ENCODE data around the gene XPO6.

Gene XPO6

DNA sequence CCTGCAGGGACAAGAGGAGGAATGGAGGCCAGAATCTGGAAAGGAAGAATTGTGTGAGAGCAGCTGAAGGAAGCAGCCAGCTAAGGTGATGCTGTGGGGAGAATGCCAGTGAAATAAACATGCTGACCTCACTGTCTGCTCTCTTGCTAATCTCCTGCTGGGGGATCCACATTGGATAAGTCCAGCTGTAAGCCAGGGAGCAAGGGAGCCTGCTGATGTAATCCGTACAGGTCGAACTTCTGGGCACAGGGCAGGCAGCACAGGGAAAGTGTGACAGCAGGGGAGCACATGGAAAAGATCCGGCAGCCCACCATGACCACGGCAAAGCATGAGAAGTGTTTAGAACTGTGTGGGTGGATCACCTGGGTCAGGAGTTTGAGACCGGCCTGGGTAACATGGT, 7.5 kb upstream of the XPO6 start:
- no peaks in the 10 kb centered on the region for H3K27me3 Mint-ChIP-seq
- H3K4me3 Mint-ChIP-seq, result no peak overlapping the region
- H3K4me1 Mint-ChIP-seq (ENCODE audit: low read depth), result no peaks in the 10 kb centered on the region
- no peak overlapping the region for H3K27ac Mint-ChIP-seq
- H3K36me3 Mint-ChIP-seq (ENCODE audit: low read depth), result no peaks in the 10 kb centered on the region
- H3K9me3 Mint-ChIP-seq, result no peaks in the 10 kb centered on the region

DNA sequence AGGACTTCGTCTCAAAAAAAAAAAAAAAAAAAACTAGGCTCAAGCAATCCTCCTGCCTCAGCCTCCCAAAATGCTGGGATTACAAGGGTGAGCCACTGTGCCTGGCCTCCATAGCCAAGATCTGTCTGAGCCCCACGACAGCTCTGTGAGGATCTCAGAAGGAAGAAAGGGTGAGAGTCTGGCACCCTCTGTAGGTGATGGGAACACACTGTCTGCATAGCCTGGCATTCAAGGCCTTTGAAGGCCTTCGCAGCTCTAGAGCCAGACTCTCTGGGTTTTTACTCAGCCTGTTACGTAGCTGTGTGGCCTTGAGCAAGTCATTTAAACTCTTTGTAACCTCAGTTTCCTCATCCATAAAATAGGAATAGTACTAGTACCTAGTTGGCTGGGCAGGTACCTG, 6.3 kb upstream of the XPO6 start:
- Mint-ChIP-seq H3K27me3 (no peaks in the 10 kb centered on the region), H3K9me3 (no peaks in the 10 kb centered on the region), H3K36me3 (ENCODE audit: low read depth) (no peaks in the 10 kb centered on the region), H3K4me1 (ENCODE audit: low read depth) (peaks cover 6% of the 10 kb centered on the region), H3K27ac (no peak overlapping the region), H3K4me3 (no peak overlapping the region)

DNA sequence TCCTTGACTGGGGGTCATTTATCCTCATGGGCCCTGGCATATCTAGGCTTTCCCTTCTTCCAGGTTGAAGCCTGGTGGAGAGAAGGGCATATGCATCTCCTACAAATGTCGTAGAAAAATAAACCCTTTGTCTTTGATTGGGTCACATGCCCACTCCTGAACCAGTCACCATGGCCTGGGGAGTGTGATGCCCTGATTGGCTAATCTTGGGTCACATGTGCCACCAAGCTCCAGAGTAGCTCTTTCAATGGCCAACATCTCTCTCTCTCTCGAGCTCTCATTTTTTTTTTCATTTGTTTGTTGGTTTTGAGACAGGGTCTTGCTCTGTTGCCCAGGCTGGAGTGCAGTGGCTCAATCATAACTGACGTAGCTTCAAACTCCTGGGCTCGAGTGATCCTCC, 5.6 kb upstream of the XPO6 start:
- Mint-ChIP-seq H3K4me1 (ENCODE audit: low read depth) (peaks cover 14% of the 10 kb centered on the region), H3K4me3 (no peak overlapping the region), H3K36me3 (ENCODE audit: low read depth) (no peaks in the 10 kb centered on the region), H3K27me3 (no peaks in the 10 kb centered on the region), H3K9me3 (no peaks in the 10 kb centered on the region), H3K27ac (no peak overlapping the region)

DNA sequence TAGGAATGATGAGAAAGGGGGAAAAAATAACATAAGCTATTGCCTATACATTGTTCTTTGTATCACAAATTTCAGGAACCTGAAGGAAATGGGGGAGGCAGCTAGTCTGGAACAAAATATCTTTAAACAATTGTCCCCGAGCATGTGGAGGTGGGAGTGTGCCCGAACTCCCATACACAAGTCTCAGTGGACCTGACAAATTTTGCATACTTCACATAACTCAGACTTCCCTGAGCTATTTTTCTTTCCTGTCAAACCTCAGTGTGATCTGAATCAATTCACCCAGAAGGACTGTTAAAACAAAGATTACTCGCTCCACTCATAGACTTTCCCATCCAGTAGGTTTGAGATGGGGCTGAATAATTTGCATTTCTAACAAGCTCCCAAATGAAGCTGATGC, 1.6 kb upstream of the XPO6 start:
- Mint-ChIP-seq H3K4me1 (ENCODE audit: low read depth) (peaks cover 38% of the 10 kb centered on the region), H3K4me3 (no peak overlapping the region), H3K36me3 (ENCODE audit: low read depth) (peaks cover 22% of the 10 kb centered on the region), H3K9me3 (peaks cover 4% of the 10 kb centered on the region), H3K27me3 (no peaks in the 10 kb centered on the region), H3K27ac (peak overlapping the region; percentile 1)

DNA sequence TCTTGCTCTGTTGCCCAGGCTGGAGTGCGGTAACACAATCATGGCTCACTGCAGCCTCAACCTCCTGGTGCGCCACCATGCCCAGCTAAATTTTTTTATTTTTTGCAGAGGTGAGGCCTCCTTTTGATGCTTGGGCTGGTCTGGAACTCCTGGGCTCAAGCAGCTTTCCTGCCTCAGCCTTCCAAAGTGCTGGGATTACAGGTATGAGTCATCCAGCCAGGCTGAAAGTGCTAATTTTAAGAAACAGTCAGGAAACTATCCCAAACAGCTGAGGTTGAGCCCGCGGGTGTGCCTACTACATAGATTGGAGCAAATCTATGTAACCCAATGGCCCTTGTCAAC, 738 bp upstream of the XPO6 start:
- peak overlapping the region; percentile 97 for H3K27ac Mint-ChIP-seq
- H3K9me3 Mint-ChIP-seq, result peaks cover 4% of the 10 kb centered on the region
- H3K4me1 Mint-ChIP-seq (ENCODE audit: low read depth), result peaks cover 47% of the 10 kb centered on the region

DNA sequence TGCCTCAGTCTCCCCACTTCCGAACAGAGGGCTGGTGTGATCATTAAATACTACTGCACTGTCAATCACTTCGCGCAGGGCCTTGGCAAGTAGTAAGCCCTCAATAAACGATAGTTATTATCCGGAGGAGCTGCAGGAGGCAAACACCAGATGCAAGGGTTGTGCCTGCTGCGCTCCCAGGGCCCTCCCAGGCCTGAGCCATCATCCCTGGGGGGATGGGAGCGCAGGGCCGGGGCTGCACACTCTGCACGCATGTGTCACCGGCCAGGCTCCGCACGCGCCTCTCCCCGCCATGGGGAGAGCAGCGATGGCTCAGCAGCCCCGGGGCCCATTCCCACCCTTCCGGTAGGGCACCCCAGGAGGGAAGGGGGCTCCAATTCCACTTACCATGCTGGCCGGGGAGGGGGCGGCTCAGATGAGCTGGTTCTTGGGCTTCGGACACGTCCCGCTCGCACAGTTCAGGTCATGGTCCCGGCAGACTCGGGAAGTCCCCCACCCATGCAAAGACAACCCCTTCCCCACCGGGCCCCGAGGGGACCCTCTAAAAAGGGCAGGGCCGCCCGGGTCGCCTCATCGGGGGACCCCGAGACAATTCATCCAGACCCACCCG, 681 bp downstream of the XPO6 start:
- peaks cover 4% of the 10 kb centered on the region for H3K9me3 Mint-ChIP-seq
- no peaks in the 10 kb centered on the region for H3K27me3 Mint-ChIP-seq
- peaks cover 42% of the 10 kb centered on the region for H3K36me3 Mint-ChIP-seq (ENCODE audit: low read depth)
- H3K4me1 Mint-ChIP-seq (ENCODE audit: low read depth), result peaks cover 58% of the 10 kb centered on the region
- H3K4me3 Mint-ChIP-seq, result peak overlapping the region; percentile 88
- peak overlapping the region; percentile 92 for H3K27ac Mint-ChIP-seq

More for the DNA sequence above, 738 bp upstream of the XPO6 start:
- no peaks in the 10 kb centered on the region for H3K27me3 Mint-ChIP-seq
- H3K4me3 Mint-ChIP-seq, result peak overlapping the region; percentile 85
- peaks cover 30% of the 10 kb centered on the region for H3K36me3 Mint-ChIP-seq (ENCODE audit: low read depth)

DNA sequence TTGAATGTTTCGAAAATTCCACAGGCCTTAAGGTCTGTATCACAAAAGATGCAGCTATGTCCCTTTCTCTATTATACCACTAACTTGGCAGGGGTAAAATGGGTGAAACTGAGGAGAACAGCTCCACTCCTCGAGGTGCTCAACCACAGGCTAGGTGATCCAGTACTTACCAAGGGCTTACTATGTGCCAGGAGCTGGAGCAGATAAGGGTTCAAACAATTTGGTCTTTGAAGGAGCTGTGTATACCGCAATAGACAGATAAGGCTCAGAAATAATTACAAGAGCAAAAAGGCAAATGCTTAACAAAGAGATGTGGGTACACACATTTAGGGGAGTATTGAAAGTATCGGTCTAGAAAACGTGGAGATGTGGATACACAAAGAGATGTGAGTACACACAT, 1.5 kb downstream of the XPO6 start:
- Mint-ChIP-seq H3K4me3 (peak overlapping the region; percentile 88), H3K27ac (peak overlapping the region; percentile 92), H3K36me3 (ENCODE audit: low read depth) (peaks cover 42% of the 10 kb centered on the region), H3K27me3 (no peaks in the 10 kb centered on the region), H3K4me1 (ENCODE audit: low read depth) (peaks cover 58% of the 10 kb centered on the region), H3K9me3 (peaks cover 4% of the 10 kb centered on the region)

DNA sequence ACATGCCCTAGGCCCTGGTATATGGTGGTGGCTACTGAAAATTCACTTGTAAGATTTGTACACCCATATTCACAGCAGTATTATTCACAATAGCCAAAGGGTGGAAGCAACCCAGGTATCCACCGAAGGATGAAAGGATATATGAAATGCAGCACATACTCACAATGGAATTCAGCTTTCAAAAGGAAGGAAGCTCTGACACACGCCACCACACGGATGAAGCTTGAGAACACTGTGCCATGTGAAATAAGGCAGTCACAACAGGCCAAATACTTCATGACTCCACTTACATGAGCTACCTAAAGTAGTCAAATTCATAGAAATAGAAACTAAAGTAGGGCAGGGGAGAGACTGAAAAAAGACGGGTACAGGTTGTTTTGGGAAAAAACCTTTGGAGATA, 2.9 kb downstream of the XPO6 start:
- Mint-ChIP-seq H3K36me3 (ENCODE audit: low read depth) (peaks cover 42% of the 10 kb centered on the region), H3K27ac (peak overlapping the region; percentile 45), H3K9me3 (peaks cover 4% of the 10 kb centered on the region), H3K4me1 (ENCODE audit: low read depth) (peaks cover 58% of the 10 kb centered on the region), H3K4me3 (peak overlapping the region; percentile 88), H3K27me3 (no peaks in the 10 kb centered on the region)

DNA sequence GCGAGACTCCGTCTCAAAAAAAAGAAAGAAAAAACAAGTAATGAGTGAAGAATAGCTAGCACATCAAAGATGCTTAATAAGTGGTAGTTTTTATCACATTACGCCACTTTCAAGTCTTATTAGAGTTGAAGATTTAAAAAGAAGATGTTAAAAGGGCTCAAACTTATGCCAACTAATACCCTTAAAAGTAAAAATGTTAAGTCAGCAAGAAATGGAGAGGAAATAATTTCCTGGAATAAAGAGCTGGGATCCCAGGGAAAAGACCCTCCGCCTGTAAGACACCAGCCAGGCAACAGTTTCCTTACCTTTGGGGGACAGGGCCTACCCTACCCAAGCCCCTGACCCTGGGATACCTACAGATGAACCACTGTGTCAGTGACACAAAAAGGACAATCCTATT, 3.6 kb downstream of the XPO6 start:
- peaks cover 42% of the 10 kb centered on the region for H3K36me3 Mint-ChIP-seq (ENCODE audit: low read depth)
- no peaks in the 10 kb centered on the region for H3K27me3 Mint-ChIP-seq
- peak overlapping the region; percentile 88 for H3K4me3 Mint-ChIP-seq
- H3K9me3 Mint-ChIP-seq, result peaks cover 4% of the 10 kb centered on the region
- peak overlapping the region; percentile 53 for H3K27ac Mint-ChIP-seq
- peaks cover 52% of the 10 kb centered on the region for H3K4me1 Mint-ChIP-seq (ENCODE audit: low read depth)

DNA sequence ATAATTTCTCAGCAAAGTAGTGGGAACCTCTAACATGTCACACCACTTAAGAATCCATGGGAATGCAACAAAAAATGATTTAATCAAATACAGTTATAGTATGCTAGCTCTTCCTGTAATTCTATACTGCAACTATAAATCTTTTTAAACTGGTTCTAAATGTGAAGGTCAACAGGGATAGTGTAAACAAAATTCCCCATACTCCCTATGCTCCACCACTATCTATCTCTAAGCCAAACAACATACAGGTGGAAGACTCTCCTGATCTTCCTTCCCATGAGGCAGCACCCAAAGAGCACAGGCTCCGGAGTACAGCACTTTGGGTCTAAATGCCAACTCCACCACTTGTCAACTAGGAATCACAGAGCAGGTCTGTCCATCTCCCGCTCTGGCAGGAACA, 4.4 kb downstream of the XPO6 start:
- peaks cover 42% of the 10 kb centered on the region for H3K36me3 Mint-ChIP-seq (ENCODE audit: low read depth)
- H3K27ac Mint-ChIP-seq, result peak overlapping the region; percentile 86
- peaks cover 4% of the 10 kb centered on the region for H3K9me3 Mint-ChIP-seq
- peak overlapping the region; percentile 36 for H3K4me3 Mint-ChIP-seq
- peaks cover 45% of the 10 kb centered on the region for H3K4me1 Mint-ChIP-seq (ENCODE audit: low read depth)
- H3K27me3 Mint-ChIP-seq, result no peaks in the 10 kb centered on the region

DNA sequence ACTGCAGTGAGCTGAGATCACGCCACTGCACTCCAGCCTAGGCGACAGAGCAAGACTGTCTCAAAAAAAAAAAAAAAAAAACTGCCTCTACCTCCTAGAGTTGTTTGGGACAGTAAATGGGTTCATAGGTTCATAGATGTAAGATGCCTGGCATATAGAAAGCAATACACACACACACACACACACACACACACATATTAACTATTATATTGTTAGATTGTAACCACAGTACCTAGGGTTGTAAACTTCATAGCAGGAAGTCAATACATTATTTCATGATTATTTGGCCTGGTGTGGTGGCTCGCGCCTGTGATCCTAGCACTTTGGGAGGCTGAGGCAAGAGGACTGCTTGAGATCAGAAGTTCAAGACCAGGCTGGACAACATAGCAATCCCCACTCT, 5.8 kb downstream of the XPO6 start:
- H3K4me1 Mint-ChIP-seq (ENCODE audit: low read depth), result peaks cover 45% of the 10 kb centered on the region
- no peaks in the 10 kb centered on the region for H3K9me3 Mint-ChIP-seq
- no peaks in the 10 kb centered on the region for H3K27me3 Mint-ChIP-seq
- H3K4me3 Mint-ChIP-seq, result no peak overlapping the region
- H3K27ac Mint-ChIP-seq, result no peak overlapping the region
- H3K36me3 Mint-ChIP-seq (ENCODE audit: low read depth), result peaks cover 47% of the 10 kb centered on the region

DNA sequence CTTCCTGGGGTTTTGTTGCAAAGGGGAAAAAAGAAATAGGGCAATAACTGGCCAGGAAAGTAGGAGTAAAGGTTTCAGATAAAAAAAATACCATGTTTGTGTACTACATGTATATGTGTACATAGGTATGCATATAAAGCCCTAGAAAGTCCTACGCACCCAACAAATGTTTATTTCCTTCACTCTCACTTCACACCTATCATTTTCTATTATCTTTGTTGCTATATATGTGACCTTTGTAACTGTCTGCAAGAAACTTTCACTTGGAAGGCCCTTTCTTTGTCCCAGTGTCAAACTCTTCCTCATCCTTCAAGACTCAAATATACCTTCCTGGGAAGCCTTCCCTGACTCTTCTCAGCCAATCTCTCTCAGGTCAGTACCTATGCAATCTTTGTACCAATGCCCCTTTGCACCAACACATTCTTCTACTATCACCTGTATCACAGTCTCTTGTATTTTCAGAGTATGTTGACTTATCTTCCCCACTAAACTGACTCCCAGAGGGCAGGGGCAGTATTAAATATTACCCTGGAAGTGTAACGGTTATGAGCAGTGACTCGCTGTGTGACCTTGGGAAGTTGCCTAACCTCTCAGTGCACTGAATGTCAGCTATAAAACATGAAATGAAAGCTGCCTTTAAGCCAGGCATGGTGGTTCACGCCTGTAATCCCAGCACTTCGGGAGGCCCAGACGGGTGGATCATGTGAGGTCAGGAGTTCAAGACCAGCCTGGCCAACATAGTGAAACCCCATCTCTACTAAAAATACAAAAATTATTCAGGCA, 6.5 kb downstream of the XPO6 start:
- H3K9me3 Mint-ChIP-seq, result no peaks in the 10 kb centered on the region
- no peak overlapping the region for H3K27ac Mint-ChIP-seq
- H3K4me3 Mint-ChIP-seq, result no peak overlapping the region
- peaks cover 48% of the 10 kb centered on the region for H3K36me3 Mint-ChIP-seq (ENCODE audit: low read depth)
- H3K27me3 Mint-ChIP-seq, result no peaks in the 10 kb centered on the region
- H3K4me1 Mint-ChIP-seq (ENCODE audit: low read depth), result peaks cover 50% of the 10 kb centered on the region

DNA sequence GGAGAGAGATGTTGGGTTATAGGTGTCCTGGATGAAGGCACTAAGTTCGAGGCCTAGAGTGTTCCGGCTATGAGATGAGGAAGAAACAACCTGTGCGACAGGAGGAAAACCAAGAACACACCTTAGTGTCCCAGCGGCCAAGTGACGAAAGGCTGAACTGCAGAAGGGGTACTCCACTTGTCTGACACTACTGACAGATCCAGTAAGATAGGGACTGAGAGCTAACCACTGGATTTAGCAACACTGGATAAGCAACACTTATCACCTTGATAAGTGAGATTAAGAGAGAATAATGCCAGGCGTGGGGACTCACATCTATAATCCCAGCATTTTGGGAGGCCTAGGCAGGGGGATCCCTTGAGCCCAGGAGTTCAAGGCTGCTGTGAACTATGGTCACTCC, 7.1 kb downstream of the XPO6 start:
- H3K9me3 Mint-ChIP-seq, result no peaks in the 10 kb centered on the region
- H3K4me3 Mint-ChIP-seq, result no peak overlapping the region
- H3K27ac Mint-ChIP-seq, result no peak overlapping the region
- H3K36me3 Mint-ChIP-seq (ENCODE audit: low read depth), result peaks cover 45% of the 10 kb centered on the region
- H3K27me3 Mint-ChIP-seq, result no peaks in the 10 kb centered on the region
- peaks cover 48% of the 10 kb centered on the region for H3K4me1 Mint-ChIP-seq (ENCODE audit: low read depth)

DNA sequence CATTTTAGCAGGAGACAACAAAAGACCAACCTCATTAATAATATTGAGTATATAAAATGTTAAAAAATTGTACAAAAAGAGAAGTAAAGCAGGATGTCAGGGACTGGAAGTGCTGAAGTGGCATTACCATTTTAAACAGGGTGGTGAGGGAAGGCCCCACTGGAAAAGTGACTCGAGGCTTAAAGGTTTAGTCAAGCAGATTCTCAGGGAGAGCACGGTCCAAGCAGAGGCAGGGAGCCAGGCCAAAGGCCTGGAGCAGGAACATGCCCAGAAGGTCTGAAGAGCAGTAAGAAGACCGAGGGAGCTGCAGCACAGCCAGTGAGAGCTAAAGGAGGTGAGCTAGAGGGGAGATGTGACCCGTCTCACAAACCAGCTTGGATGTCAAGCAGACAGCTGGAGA, 7.6 kb downstream of the XPO6 start:
- Mint-ChIP-seq H3K4me3 (no peak overlapping the region), H3K4me1 (ENCODE audit: low read depth) (peaks cover 44% of the 10 kb centered on the region), H3K27ac (no peak overlapping the region), H3K36me3 (ENCODE audit: low read depth) (peaks cover 45% of the 10 kb centered on the region), H3K27me3 (no peaks in the 10 kb centered on the region), H3K9me3 (no peaks in the 10 kb centered on the region)

DNA sequence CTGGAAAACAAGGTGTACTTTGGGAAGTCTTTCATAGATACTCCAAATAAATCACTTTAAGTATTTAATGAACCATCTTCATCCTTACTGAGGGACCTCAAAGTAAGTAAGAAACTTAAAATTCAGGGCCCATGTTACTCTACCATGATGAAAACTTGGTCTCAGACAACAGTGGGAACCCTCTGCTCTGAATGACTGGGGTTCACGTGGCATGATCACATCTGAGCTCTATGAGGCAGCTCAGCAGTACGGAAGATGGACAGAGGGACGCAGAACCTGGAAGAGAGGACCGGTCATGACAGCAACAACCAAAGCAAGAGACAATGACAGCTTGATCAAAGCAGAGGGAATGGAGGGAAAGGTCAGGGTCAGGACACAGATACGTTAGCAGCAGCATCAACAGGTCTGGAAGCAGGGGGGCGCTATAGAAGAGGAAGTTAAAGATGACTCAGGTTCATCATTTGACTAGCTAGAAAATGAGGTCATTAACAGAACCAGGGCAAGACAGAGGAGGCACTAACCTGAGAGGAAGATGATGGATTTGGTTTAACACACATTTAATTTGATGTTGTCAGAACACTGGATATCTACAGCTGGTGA, 9.5 kb downstream of the XPO6 start:
- Mint-ChIP-seq H3K9me3 (no peaks in the 10 kb centered on the region), H3K4me3 (peak overlapping the region; percentile 32), H3K36me3 (ENCODE audit: low read depth) (peaks cover 31% of the 10 kb centered on the region), H3K27me3 (no peaks in the 10 kb centered on the region), H3K27ac (peak overlapping the region; percentile 85), H3K4me1 (ENCODE audit: low read depth) (peaks cover 27% of the 10 kb centered on the region)

All from stimulated activated naive CD8-positive, alpha-beta T cell treated with anti-CD3 and anti-CD28 coated beads, Interleukin-15, Interleukin-2, amounts not matched to agents 100 ng/mL and 50 ng/mL, for 24 hours (primary cell).